ENCODE results near the gene DHDH.
A peak's percentile ranks its signal among the peaks of the same experiment; 100 is the strongest.

Gene DHDH

GRCh38 chr19:48993175-48994034 is 59.9 kb downstream of the DHDH start, which contains the start of the genes GYS1 and RUVBL2:
Gene GYS1, minus strand, starts transcription at chr19:48993309. Its CDS starts 197 bp downstream, at chr19:48993112.
Gene RUVBL2, plus strand, starts transcription at chr19:48993887. Its CDS starts 25 bp downstream, at chr19:48993912.
- H3K9me3 ChIP-seq (ENCODE audit: control insufficient read depth, low read length) = no peaks in the 10 kb centered on the region
- H3K4me3 ChIP-seq (ENCODE audit: extremely low read depth, insufficient read depth, low read length, poor library complexity, severe bottlenecking) = peak within 1 kb of the TSS; percentile 98
- 0 to 1% methylated on average over 43 to 47 of the region's 56 CpGs for WGBS, 2 experiments (ENCODE audit: insufficient coverage in 2 of 2)
- peak within 1 kb of the TSS; percentile 80 for H3K27ac ChIP-seq (ENCODE audit: low read depth, low read length, severe bottlenecking)
- H3K36me3 ChIP-seq (ENCODE audit: control insufficient read depth, insufficient read depth, low read length) = peaks cover 25% of the 10 kb centered on the region
- peaks cover 16% of the 10 kb centered on the region for H3K4me1 ChIP-seq (ENCODE audit: control insufficient read depth, insufficient read depth, low read length, poor library complexity, severe bottlenecking)

- Histone ChIP-seq H3K36me3 (ENCODE audit: control insufficient read depth, insufficient read depth, low read length) (peaks cover 20% of the 10 kb centered on the region), H3K4me3 (ENCODE audit: extremely low read depth, insufficient read depth, low read length, poor library complexity, severe bottlenecking) (peak overlapping the region; percentile 98), H3K4me1 (ENCODE audit: control insufficient read depth, insufficient read depth, low read length, poor library complexity, severe bottlenecking) (peaks cover 16% of the 10 kb centered on the region), H3K27ac (ENCODE audit: low read depth, low read length, severe bottlenecking) (peak overlapping the region; percentile 80), H3K9me3 (ENCODE audit: control insufficient read depth, low read length) (no peaks in the 10 kb centered on the region)
- 0 to 4% methylated on average over 6 to 7 of the region's 13 CpGs for WGBS, 2 experiments (ENCODE audit: insufficient coverage in 2 of 2)
Observed at GRCh38 chr19:48994035-48994386, 60.5 kb downstream of the DHDH start.

Data from mesodermal cell (in vitro differentiated cells).